Testis (tissue), 3 donors: ENCODE results near the gene AIDA. TPM values are rescaled to one million over a fixed set of nuclear protein-coding genes. Genes with fewer than 3 reads are reported as not detected.

Experiments
- DNase-seq: peaks from one replicate; pipeline ENCODE4 v3.0.0-alpha.2; 2019
- H3K27ac ChIP-seq, 2 donors: fragments of 200-600 bp; sonication (generic); one replicate each; pipeline ENCODE4 v1.5.1; 2019
- H3K27me3 ChIP-seq: fragments of 200-600 bp; sonication (generic); one replicate; pipeline ENCODE4 v1.5.1; 2019
- H3K36me3 ChIP-seq: fragments of 200-600 bp; sonication (generic); one replicate; pipeline ENCODE4 v1.5.1; 2017; ENCODE audit warnings: low read depth; ENCODE audit errors: missing control alignments
- H3K4me1 ChIP-seq: fragments of 200-600 bp; sonication (generic); one replicate; pipeline ENCODE4 v1.5.1; 2019
- H3K4me3 ChIP-seq, 2 donors: fragments of 200-600 bp; sonication (generic); one replicate each; pipeline ENCODE4 v1.5.1; 2017 to 2019
- H3K9me3 ChIP-seq: fragments of 200-600 bp; sonication (generic); one replicate; pipeline ENCODE4 v1.5.1; 2017
- POLR2A ChIP-seq: fragments of 450-650 bp; IDR thresholded peaks from one replicate; pipeline ENCODE4 v1.6.1; 2017; ENCODE audit warnings: antibody characterized with exemption, mild to moderate bottlenecking, moderate library complexity
- WGBS, 2 donors: methylation state at CpG; one replicate each; pipeline ENCODE4 v1.1.5; 2018; 5-methylcytosine and 5-hydroxymethylcytosine counted together
- intact Hi-C: fragments of 100-400 bp; cut with DNase I; formaldehyde crosslinking; loops from one replicate; pipeline ENCODE4 v1.15.1; 2023; ENCODE audit warnings: low total_unique reads
- polyA plus RNA-seq: library from polyadenylated mRNA; stranded (reverse); fragments of 350-450 nt; fragmentation: Illumina TruSeq; extraction: RNeasy Lipid Tissue Mini Kit (QIAGEN cat#74804); gene quantifications from one replicate; pipeline ENCODE4 v1.2.3, GENCODE V29; 2014; ENCODE audit warnings: low read depth, low replicate concordance; ENCODE audit not compliant: insufficient read depth
- total RNA-seq, 2 donors: library from RNA; depleted of rRNA; stranded (reverse); fragments of >200 nt; gene quantifications; one replicate each; pipeline ENCODE4 v1.2.3, GENCODE V29; 2016
- TF ChIP-seq, protein P1 (sequence below), 3 experiments: fragments of 450-650 bp in 2 of 3; fragments of 200-600 bp in 1 of 3; sonication (generic) in 1 of 3; IDR thresholded peaks; one replicate each; pipeline ENCODE4 v1.5.1; 2016 to 2019; ENCODE audit warnings: antibody characterized with exemption in 3 of 3, mild to moderate bottlenecking in 2 of 3, moderate library complexity in 1 of 3

AIDA gene
- total and polyA plus RNA-seq, 3 donors from 2014 or later: 66.8 to 83.5 (median 73.1) TPM

DNA sequence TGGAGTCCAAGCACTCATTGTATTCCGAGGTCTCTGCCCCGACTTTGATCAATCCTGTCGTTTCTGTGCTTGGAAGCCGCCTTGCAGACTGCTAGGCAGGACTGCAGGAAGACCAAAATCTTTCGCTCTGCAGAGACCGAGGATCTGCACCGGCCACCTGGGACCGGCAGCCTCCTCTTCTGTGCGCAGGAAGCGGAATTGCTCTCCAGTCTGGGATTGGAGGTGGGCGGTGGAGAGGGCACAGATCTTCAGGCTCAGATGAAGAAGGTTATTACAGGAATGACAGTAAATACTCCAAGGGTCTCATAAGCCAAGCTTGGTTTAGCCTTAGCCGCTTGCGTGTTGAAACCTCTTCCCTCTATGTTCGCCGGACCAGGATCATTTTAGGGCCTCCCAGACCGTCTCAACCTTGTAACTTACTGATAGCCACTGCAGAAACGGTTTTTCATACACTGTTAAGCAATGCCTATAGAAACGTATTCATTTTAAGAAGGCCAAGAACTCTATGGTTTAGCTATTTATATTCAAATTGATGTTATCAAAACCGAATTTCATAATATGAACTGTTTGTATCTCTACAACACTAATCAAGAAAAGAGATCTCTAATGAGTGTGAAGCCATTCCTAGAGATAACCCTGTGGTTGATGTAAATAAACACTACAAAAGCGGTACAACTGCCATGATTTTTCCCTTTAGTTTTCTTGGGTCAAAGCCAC lies 93.3 kb downstream of the AIDA start:
- TF ChIP-seq, protein P1, sequence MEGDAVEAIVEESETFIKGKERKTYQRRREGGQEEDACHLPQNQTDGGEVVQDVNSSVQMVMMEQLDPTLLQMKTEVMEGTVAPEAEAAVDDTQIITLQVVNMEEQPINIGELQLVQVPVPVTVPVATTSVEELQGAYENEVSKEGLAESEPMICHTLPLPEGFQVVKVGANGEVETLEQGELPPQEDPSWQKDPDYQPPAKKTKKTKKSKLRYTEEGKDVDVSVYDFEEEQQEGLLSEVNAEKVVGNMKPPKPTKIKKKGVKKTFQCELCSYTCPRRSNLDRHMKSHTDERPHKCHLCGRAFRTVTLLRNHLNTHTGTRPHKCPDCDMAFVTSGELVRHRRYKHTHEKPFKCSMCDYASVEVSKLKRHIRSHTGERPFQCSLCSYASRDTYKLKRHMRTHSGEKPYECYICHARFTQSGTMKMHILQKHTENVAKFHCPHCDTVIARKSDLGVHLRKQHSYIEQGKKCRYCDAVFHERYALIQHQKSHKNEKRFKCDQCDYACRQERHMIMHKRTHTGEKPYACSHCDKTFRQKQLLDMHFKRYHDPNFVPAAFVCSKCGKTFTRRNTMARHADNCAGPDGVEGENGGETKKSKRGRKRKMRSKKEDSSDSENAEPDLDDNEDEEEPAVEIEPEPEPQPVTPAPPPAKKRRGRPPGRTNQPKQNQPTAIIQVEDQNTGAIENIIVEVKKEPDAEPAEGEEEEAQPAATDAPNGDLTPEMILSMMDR (IDR thresholded peaks at IDR 0.05): no peak
- TF ChIP-seq POLR2A: no peak
- Histone ChIP-seq H3K27me3 (no peaks in the 10 kb centered on the region), H3K27ac (peak overlapping the region; percentile 33 to 82), H3K36me3 (no peaks in the 10 kb centered on the region), H3K4me3 (peak overlapping the region; percentile 91 to 94), H3K9me3 (no peaks in the 10 kb centered on the region), H3K4me1 (peaks cover 8% of the 10 kb centered on the region)
- DNase-seq: peak; percentile 42
- 12 to 15% methylated on average over 19 to 20 of the region's 20 CpGs for WGBS, 2 donors
- intact Hi-C loops: loop anchor here (5.0 kb wide), 1 partner anchor 152 kb away; no protein-coding TSS in a partner anchor

Other genes starting within 250 kb of the AIDA start
- 1 to 10 TPM; 5.9 to 6.0 TPM for gene HHIPL2, start 164.4 kb downstream of the AIDA start, total RNA-seq
- gene HHIPL2, start 164.4 kb downstream of the AIDA start, polyA plus RNA-seq: 16.2 TPM
- 10 to 100 TPM; 13.2 to 15.1 TPM for gene TAF1A, start 122.6 kb downstream of the AIDA start, total RNA-seq
- gene TAF1A, start 122.6 kb downstream of the AIDA start, polyA plus RNA-seq: 12.4 TPM
- gene MIA3, start 94.4 kb downstream of the AIDA start, total RNA-seq: 10 to 100 TPM; 91.4 to 92.1 TPM
- 77.8 TPM for gene MIA3, start 94.4 kb downstream of the AIDA start, polyA plus RNA-seq
- gene BROX, start 73 bp upstream of the AIDA start, total RNA-seq: 10 to 100 TPM; 37.3 to 41.3 TPM
- gene BROX, start 73 bp upstream of the AIDA start, polyA plus RNA-seq: 20.8 TPM
- gene FAM177B, start 24.7 kb upstream of the AIDA start, total RNA-seq: 1 to 10 TPM in 1 of 2 donors, under 1 TPM in 1; 0.71 to 2.3 TPM
- not detected for gene FAM177B, start 24.7 kb upstream of the AIDA start, polyA plus RNA-seq
- gene DISP1, start 102.5 kb upstream of the AIDA start, total RNA-seq: 10 to 100 TPM; 50.6 to 71.8 TPM
- 21.8 TPM for gene DISP1, start 102.5 kb upstream of the AIDA start, polyA plus RNA-seq